Fibroblast of skin of scalp (primary cell): Measurements from ENCODE around the gene GON7.
"Not testable (repeated sequence)": the region's sequence is repeated elsewhere in the genome, so short reads cannot be mapped to it uniquely, and the experiment has no call there.

Experiments used
- DNase-seq: peaks from one replicate; pipeline ENCODE4 v3.0.0-alpha.2; 2013

GON7 gene

DNA sequence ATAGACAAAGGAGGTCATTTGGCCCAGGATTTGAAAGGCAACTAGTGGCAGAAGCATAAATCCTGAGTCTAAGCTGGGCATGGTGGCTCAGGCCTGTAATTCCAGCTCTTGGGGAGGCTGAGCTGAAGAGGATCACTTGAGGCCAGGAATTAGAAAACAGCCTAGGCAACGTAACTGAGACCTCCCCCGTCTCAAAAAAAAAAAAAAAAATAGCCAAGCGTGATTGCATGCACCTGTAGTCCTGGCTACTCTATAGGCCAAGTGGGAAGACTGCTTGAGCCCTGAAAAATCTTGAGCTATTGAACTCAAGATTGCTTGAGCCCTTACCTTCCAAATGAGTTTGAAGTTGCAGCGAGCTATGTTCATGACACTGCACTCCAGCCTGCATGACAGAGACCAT, 7.8 kb downstream of the GON7 start:
- DNase-seq, result no peak

DNA sequence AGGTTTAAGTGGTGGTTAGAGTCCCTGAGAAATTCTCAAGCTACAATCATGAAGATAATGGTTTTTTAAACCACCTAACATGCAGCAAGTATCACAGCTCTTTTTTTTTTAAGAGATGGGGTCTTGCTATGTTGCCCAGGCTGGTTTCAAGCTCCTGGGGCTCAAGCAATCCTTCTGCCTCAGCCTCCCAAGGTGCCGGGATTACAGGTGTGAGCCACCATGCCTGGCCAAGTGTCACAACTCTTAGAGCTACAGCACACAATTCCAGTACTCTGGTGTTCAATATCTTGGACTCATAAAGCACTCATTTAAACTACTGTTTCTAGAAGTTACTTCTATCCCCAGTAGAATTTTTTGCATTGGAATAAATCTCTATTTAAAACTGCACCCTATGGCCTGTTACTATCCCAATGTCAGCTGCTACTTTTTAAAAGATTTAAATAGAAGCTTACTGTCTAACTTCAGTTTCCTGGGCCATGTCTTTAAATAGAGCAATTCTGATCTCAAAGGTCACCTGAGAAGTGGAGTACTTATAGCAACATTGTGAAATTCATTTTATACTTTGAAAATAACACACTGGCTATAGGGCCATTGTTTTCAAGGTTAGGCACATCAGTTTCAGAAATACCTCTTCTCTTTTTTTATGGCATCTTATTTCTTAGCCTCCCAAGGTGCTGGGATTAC, 11.4 kb downstream of the GON7 start:
- no peak for DNase-seq

DNA sequence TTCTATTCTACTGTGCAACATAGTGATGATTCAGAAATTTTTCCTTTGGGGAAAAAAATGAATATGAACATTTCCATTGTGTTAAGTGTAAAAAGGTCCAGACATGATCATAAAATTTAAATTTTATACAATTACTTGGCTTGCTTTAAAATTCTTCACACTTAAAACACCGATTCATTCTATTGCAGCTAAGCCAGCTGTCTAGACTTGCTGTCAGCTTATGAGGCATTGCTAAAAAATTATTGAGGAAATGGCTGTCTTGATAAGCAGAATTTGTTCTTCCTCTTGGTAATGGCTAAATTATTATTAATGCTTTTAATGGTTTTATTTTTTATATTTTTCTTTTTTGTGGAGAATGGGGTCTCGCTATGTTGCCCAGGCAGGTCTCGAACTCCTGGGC, 19.9 kb downstream of the GON7 start:
- DNase-seq, result no peak

DNA sequence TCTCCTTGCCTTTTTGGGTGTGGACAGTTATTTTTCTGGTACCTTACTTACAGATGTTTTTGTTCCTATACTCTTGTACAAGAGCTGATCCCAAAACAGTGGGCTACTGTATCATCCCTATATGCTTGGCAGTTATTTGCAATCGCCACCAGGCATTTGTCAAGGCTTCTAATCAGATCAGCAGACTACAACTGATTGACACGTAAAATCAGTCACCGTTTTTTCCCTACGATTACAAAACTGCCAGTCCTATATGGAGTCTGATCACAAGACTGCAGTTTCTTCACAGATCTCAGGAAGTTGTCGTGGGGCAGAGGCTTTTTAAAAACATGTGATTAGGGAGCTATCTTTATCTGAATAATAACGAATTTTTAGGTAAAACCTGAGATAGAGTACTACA, 20.4 kb downstream of the GON7 start:
- DNase-seq, result no peak

DNA sequence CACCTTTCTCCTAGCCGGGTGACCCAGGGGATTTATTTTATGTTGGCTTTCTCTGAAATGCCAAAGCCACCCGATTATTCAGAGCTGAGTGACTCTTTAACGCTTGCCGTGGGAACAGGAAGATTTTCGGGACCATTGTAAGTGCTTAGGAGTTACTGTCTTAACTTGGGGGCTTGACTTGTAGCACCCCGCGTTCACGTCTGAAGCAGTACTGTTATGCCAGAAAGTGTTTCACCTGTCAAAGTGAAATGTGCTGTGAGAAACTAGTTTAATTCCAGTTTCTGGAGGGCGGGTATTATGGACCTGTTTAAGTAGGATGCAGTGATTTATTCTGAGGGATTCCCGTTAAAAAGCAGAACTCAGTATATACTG, 21.5 kb downstream of the GON7 start:
- no peak for DNase-seq

DNA sequence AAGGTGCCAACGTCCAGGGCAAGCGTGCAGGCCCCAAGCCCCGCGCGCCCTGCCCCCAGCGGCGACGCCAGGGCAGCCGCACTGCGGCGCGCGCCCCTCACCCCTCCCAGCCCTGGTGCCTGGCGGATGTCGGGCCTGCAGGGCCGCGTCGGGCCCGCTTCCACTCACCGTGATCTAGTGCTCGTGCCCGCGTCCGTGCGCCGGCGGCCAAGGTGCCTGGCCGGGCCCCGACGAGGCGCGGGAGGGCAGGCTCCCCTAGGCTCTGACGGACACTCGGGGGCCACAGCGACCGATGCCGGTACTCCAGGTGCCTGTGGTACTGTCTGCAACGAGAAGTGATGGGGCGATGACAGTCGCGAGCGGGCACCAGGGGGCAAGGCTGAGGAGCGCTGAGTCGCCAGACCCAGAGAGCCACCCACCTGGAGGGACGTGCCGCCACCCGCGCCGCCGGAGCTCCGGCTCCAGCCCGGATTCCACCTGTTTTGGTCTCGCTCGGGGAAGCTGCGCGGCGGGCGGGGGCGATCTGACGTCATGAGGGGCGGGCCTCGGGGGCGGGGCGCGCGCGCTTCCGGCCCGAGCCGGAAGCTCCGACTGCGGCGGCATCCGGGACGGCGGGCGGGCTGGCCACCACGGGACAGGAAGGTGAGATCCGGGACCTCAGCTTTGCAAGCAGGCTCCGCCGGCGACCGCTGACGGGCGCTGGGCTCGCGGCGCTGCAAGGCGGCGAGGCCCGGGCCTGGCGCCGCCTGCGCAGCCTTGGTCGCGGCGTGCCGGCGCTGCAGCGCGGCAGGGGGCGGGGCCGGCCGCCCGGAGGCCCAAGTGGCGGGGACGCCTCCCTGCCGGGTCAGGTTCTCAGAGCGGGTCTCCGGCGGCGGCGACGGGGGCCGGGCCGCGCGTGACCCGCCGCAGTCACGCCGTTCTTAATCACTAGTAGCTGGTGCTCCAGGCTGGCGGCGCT, 22.2 kb downstream of the GON7 start, which contains the start of the genes LYSET and MOAP1:
TSS of gene LYSET (plus strand) at position 927 of the 958 bp plus-strand sequence. CDS start 89 bp downstream, outside the sequence.
TSS of gene MOAP1 (minus strand) at position 507 of the 958 bp plus-strand sequence. CDS start 655 bp downstream, outside the sequence.
- DNase-seq, result peak; percentile 83

DNA sequence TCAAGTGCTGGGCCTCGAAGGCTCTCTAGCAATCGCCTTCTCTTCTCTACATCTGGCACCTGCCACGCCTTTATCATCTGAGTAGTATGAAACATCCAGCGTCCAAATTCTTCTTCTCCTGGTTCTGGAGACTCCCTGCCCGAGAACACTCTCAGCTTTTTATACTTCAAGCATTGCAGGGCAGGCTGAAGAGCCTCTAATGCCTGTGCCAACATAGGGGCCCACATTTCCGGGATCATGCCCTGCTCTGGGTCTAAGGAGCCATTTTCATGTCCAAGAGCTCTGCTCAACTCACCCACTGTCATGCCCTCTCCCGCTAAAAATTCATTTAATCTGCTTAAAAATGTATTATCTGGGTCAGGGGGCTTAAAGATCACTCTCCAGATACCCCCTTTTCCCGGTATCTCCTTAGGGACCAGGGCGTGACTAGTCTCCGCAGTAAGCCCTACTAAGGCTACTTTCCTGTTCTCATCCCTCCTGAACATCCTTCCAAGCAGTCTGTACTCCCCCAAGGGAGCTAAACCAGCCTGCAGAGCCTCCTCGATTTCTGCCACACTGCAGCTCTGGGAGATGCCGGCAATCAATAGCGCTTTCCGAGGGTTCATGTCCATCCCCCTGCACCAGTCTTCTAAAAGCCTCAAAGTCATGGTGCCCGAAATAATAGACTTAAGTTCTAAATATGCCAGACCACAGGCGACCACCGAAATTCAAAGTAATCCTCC, 23.1 kb downstream of the GON7 start:
- DNase-seq, result no peak

DNA sequence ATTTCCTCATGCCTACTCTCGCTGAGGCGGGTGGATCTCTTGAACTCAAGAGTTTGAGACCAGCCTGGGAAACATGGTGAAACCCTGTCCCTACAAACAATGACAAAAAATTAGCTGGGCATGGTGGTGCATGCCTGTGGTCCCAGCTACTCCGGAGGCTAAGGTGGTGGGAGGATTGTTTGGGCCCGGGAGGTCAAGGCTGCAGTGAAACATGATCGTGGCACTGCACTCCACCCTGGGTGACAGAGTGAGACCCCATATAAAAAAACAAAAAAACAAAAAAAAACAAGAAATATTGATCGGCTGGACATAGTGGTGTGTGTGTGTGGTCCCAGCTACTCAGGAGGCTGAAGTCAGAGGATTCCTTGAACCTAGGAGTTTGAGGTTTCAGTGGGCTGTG, 31.4 kb downstream of the GON7 start:
- no peak for DNase-seq

DNA sequence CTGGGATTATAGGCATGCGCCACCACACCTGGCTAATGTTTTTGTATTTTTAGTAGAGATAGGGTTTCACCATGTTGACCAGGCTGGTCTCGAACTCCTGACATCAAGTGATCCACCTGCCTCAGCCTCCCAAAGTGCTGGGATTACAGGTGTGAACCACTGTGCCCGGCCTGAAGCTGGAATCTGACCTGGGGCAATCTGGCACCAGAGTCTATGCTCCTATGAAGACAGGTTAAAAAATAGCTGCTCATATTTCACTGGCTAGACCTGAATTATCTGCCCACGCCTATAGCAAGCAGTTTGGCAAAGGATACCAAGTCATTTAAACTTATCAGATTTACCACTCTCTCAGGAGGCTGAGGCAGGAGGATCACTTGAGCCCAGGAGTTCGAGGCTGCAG, 32.1 kb downstream of the GON7 start:
- not testable (repeated sequence) for DNase-seq

DNA sequence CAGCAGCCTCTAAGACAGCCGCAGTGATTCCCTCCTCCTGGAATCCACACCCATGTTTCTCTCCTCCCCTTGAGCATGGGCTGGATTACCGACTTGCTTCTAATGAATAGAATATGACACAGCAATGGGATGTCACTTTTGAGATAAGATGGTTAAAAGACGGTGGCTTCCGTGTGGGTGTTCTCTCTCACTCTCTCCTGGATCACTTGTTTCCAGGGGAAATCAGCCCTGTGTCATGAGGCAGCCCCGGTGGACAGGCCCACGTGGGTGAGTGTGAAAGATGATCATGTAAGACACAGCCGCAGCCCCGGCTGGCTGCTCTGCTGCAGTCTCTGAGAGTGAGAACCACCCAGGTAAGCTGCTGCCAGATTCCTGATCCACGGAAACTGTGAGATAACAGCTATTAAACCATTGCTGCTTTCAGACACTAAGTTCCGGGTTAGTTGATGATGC, 32.9 kb downstream of the GON7 start:
- DNase-seq, result no peak

DNA sequence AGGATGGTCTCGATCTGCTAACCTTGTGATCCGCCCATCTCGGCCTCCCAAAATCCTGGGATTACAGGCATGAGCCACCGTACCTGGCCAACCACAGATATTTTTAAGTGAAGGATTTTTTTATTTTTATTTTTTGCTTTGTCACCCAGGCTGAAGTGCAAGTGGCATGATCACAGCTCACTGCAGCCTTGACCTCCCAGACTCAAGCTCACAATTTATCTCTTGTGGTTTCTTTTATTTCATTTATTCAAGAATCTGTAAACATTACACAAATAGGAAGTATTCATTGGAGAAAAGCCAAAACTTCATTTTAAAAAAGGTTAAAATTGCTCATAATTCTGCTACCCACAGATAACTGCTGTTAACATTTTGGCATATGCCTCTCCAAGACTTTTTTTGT, 35.5 kb downstream of the GON7 start:
- DNase-seq, result no peak

DNA sequence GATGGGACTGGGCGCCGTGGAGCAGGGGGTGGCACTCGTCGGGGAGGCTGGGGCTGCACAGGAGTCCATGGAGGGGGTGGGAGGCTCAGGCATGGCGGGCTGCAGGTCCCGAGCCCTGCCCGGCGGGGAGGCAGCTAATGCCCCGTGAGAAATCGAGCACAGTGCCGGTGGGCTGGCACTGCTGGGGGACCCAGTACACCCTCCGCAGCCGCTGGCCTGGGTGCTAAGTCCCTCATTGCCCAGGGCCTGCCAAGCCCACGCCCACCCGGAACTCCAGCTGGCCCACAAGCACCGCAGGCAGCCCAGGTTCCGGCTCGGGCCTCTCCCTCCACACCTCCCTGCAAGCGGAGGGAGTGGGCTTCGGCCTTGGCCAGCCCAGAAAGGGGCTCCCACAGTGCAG, 36.7 kb downstream of the GON7 start:
- DNase-seq, result not testable (repeated sequence)

DNA sequence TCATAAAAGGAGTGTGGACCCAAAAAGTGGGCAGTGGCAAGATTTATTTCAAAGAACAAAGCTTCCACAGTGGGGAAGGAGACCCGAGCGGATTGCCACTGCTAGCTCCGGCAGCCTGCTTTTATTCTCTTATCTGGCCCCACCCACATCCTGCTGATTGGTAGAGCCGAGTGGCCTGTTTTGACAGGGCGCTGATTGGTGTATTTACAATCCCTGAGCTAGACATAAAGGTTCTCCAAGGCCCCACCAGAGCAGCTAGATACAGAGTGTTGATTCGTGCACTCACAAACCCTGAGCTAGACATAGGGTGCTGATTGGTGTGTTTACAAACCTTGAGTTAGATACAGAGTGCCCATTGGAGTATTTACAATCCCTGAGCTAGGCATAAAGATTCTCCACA, 37.2 kb downstream of the GON7 start:
- not testable (repeated sequence) for DNase-seq

DNA sequence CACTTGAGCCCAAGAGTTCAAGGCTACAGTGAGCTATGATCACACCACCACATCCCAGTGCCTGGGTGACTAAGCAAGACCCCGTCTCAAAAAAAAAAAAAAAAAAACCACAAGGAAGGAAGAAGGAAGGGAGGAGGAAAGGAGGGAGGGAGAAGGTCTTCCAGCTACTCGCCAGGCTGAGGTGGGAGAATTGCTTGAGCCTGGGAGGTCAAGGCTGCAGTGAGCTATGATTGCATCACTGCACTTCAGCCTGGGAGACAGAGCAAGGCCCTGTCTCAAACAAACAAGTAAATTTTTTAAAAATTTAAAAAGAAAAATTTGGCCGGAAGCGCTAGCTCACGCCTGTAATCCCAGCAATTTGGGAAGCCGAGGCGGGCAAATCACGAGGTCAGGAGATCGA, 38.3 kb downstream of the GON7 start:
- DNase-seq, result not testable (repeated sequence)

DNA sequence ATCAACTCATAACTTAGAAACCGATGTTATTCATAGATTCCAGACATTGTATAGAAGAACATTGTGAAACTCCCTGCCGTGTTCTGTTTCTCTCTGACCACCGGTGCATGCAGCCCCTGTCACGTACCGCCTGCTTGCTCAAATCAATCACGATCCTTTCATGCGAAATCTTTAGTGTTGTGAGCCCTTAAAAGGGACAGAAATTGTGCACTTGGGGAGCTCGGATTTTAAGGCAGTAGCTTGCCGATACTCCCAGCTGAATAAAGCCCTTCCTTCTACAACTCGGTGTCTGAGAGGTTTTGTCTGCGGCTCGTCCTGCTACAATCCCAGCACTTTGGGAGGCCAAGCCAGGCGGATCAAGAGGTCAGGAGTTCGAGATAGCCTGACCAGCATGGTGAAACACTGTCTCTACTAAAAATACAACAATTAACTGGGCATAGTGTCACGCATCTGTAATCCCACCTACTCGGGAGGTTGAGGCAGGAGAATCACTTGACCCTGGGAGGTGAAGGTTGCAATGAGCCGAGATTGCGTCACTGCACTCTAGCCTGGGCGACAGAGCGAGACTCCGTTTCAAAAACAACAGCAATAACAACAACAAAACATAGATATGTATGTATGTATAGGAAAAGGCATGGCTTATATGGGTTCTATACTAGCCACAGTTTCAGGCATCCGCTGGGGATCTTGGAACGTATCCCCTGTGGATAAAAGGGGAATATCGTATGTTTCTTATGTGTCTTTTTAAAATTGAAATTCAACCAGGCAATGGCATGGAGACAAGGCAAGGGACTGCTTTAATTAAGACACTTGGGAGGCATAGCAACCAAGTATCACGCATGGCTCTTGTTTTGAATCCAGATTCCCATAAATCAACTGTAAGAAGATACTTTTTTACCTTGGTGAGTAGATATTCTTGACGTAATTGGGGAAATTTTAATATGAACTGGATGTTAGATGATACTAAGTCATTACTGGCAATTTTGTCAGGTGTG, 41.3 kb downstream of the GON7 start:
- not testable (repeated sequence) for DNase-seq

DNA sequence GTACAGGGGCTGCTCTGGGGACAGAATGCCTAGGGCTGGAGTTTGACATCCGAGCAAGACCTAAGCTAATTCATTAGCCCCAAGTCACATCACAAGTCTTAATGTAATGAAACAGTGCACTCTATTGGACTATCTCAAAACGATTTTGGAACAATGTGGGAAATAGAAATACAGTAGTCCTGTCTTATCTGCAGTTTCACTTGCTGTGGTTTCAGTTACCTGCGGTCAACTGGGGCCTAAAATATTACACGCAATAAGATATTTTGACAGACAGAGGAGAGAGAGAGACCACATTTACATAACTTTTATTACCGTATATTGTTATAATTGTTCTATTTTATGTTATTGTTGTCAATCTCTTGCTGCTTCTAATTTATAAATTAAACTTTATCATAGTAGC, 43.3 kb downstream of the GON7 start:
- no peak for DNase-seq

DNA sequence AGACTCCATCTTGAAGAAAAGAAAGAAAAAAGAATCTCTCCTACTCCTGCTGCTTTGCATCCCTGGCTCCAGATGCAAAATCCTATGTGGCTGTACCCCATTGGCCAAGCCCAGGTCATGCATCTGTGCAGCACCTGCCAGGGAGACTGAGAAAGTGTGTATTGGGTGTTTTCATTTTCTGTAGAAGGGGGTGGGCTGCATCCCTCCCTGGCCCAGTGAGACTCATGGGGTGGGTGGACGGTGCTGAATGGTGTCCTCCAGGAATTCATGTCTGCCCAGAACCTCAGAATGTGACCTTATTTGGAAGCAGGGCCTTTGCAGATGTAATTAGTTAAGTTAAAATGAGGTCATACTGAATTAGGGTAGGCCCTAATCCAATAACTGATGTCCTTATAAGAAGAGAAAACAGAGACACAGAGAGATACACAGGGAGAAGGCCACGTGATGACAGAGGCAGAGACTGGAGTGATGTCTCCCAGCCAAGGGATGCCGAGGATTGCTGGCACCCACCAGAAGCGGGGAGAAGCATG, 45.4 kb downstream of the GON7 start:
- DNase-seq, result peak; percentile 17

DNA sequence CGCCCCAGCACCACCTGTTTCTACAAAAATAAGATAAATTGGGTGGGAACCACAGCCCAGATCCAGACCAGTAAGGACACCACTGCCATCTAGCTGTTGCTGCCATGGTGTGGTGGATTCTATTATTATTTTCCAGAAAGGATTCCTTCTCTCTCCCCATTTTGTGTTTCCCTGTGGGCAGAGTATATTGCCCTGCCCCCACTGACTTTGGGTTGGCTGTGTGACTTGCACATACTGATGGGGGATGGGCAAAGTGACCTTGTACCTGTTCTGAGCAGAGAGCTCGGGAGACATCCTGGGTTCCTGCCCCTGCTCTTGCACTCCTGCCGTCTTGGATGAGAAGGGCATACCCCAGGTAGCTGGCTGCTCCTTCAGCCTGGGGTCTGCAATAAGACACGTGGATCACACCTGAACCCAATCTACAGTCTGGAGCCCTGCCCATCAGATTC, 46.5 kb downstream of the GON7 start:
- DNase-seq, result peak; percentile 4

DNA sequence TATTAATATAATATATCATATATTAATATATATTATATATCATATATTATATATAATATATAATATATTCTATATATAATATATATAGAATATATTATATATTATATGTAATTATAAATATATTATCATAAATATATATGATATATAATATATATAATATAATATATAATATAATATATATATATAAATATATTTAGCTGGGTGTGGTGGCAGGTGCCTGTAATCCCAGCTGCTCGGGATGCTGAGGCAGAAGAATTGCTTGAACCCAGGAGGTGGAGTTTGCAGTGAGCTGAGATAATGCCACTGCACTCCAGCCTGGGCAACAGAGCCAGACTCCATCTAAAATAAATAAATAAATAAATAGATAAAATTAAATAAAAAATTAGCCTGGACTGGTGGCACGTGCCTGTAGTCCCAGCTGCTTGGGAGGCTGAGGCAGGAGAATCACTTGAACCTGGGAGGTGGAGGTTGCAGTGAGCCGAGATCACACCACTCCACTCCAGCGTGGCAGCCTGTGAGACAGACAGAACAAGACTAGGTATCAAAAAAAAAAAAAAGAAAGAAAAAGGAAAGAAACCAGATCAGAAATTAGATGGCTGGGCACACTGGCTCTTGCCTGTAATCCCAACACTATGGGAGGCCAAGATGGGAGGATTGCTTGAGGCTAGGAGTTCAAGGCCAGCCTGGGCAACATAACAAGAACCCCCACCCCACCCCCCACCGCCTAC, 47.1 kb downstream of the GON7 start:
- DNase-seq, result not testable (repeated sequence)

DNA sequence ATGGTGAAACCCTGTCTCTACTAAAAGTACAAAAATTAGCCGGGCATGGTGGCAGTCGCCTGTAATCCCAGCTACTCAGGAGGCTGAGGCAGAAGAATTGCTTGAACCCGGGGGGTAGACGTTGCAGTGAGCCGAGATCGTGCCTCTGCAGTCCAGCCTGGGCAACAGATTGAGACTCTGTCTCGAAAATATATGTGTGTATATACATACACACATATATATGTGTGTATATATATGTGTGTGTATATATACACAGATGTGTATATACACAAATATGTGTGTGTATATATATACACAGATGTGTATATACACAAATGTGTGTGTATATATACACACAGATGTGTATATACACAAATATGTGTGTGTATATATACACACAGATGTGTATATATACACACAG, 48.5 kb downstream of the GON7 start:
- not testable (repeated sequence) for DNase-seq
